ENCODE measurements around the gene TMEM167A. TPM values are rescaled to one million over a fixed set of nuclear protein-coding genes. Genes with fewer than 3 reads are reported as not detected.

TMEM167A gene
- total RNA-seq, 2 experiments from 2014 or later = 70.4 to 78.6 TPM

DNA sequence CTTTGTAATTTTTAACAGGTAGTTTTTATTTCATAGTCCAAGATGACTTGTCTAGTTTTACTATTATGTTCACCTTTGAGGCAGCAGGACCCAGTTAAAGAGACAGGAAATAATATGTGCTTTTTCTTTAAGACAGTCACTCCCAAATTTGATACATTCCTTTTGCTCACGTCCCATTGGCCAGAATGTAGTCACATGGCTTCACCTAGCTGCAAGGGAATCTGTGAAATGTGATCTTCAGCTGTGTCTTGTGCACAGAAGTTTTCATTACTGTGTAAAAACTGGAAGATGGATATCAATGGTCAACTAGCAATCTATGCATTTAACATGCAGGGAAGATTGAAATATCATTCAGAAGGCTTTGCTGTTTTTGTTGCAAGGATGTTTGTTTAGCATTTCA lies 41.3 kb upstream of the TMEM167A start:
- intact Hi-C loops (cut with micrococcal nuclease) = no loop called here
- H3K27ac Mint-ChIP-seq = no peak overlapping the region
- TF ChIP-seq, protein P1, sequence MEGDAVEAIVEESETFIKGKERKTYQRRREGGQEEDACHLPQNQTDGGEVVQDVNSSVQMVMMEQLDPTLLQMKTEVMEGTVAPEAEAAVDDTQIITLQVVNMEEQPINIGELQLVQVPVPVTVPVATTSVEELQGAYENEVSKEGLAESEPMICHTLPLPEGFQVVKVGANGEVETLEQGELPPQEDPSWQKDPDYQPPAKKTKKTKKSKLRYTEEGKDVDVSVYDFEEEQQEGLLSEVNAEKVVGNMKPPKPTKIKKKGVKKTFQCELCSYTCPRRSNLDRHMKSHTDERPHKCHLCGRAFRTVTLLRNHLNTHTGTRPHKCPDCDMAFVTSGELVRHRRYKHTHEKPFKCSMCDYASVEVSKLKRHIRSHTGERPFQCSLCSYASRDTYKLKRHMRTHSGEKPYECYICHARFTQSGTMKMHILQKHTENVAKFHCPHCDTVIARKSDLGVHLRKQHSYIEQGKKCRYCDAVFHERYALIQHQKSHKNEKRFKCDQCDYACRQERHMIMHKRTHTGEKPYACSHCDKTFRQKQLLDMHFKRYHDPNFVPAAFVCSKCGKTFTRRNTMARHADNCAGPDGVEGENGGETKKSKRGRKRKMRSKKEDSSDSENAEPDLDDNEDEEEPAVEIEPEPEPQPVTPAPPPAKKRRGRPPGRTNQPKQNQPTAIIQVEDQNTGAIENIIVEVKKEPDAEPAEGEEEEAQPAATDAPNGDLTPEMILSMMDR (IDR thresholded peaks at IDR 0.05) = no peak
- ATAC-seq (no peak), DNase-seq (no peak)
- H3K9me3 Mint-ChIP-seq = peaks cover 8% of the 10 kb centered on the region
- H3K4me3 Mint-ChIP-seq = no peak overlapping the region
- no peaks in the 10 kb centered on the region for H3K27me3 Mint-ChIP-seq
- CTCF ChIA-PET = no interaction called here
- peaks cover 26% of the 10 kb centered on the region for H3K36me3 Mint-ChIP-seq (ENCODE audit: low read depth)
- POLR2A ChIA-PET = no interaction called here
- no peaks in the 10 kb centered on the region for H3K4me1 Mint-ChIP-seq (ENCODE audit: low read depth)

DNA sequence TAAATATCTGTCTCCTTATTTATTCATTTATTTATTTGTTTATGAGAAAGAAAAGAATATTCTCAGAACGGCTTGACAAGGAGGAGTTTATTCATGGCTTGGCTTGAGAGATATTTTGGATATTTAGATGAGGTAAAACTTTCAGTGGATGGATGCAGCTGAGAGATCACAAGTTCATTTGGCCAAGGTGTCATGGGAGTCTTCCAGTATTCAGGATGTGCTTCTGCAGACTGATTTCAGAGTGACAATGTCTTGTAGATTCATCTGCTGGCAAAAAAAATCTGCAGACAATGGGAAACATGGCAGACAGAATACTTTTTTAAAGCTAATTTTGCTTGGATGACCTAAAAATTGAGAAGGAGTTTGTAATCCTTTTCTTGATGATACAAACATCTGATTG lies 38.6 kb upstream of the TMEM167A start:
- H3K9me3 Mint-ChIP-seq = peaks cover 18% of the 10 kb centered on the region
- intact Hi-C loops (cut with micrococcal nuclease) = no loop called here

DNA sequence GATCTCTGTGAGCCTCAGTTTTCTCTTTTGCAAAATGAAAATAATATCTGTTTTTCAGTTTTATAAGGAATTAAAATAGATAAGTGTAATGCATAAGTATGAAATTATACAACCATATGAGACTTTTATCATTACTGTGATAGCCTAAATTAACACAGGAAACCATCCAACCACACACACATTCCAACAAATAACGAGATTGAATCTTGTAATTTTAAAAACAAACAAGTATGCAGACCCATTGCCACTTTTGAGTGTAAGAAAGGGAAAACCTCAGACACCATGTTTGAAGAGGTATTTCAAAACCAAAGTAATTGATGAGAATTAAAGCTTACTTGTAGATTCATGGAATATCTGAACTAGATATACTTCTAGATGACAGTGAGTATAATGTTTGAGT lies 32.2 kb upstream of the TMEM167A start:
- ATAC-seq (no peak), DNase-seq (no peak)
- Mint-ChIP-seq H3K27ac (no peak overlapping the region), H3K4me3 (no peak overlapping the region), H3K36me3 (ENCODE audit: low read depth) (peaks cover 27% of the 10 kb centered on the region), H3K27me3 (no peaks in the 10 kb centered on the region), H3K4me1 (ENCODE audit: low read depth) (no peaks in the 10 kb centered on the region), H3K9me3 (peaks cover 10% of the 10 kb centered on the region)
- TF ChIP-seq, protein P1 (IDR thresholded peaks at IDR 0.05) = no peak
- ChIA-PET POLR2A (no interaction called here), CTCF (no interaction called here)
- intact Hi-C loops (cut with micrococcal nuclease) = no loop called here

More for the DNA sequence above, 38.6 kb upstream of the TMEM167A start:
- no peaks in the 10 kb centered on the region for H3K27me3 Mint-ChIP-seq
- ATAC-seq (no peak), DNase-seq (no peak)
- H3K27ac Mint-ChIP-seq = no peak overlapping the region
- no peaks in the 10 kb centered on the region for H3K4me1 Mint-ChIP-seq (ENCODE audit: low read depth)
- H3K4me3 Mint-ChIP-seq = no peak overlapping the region
- POLR2A ChIA-PET = no interaction called here
- CTCF ChIA-PET = no interaction called here
- TF ChIP-seq, protein P1 (IDR thresholded peaks at IDR 0.05) = no peak
- peaks cover 41% of the 10 kb centered on the region for H3K36me3 Mint-ChIP-seq (ENCODE audit: low read depth)

DNA sequence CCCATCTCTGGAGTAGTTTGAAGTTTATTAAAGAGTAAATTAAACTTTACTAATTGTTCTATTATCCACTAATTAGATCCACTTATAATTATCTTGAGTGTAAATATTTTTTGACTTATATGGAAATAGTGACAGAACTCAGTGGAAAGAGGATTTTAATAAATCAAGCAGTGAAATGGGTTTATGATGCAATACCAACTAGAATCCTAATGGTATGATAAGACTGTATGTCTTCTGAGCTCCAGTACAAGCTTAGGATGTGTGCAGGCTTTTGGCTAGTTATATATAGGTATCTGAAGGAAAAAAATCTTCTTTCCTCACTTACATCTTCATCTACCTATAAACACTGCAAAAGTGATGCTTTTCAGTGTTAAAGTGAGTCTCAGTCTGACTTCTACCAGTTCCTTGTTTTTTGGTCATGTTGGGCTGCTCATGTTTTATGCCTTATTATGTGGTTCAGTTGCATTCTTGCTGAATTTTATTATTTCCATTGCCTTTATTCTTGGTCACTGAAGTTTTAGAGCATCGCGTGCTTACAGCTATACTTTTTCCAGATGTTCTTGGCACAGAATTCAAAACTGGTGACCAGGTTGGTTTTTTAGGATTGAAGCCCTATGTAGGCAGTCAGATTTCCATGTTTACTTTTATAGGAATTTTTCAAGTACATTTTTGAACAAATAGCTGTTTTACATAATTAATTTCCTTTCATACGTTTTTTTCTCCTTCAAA lies 30.7 kb upstream of the TMEM167A start:
- ChIA-PET CTCF (no interaction called here), POLR2A (no interaction called here)
- intact Hi-C loops (cut with micrococcal nuclease) = no loop called here
- no peak for DNase-seq
- Mint-ChIP-seq H3K27me3 (no peaks in the 10 kb centered on the region), H3K9me3 (peaks cover 6% of the 10 kb centered on the region), H3K36me3 (ENCODE audit: low read depth) (peaks cover 14% of the 10 kb centered on the region), H3K4me1 (ENCODE audit: low read depth) (no peaks in the 10 kb centered on the region), H3K27ac (no peak overlapping the region), H3K4me3 (no peak overlapping the region)
- TF ChIP-seq, protein P1 (IDR thresholded peaks at IDR 0.05) = no peak
- no peak for ATAC-seq

DNA sequence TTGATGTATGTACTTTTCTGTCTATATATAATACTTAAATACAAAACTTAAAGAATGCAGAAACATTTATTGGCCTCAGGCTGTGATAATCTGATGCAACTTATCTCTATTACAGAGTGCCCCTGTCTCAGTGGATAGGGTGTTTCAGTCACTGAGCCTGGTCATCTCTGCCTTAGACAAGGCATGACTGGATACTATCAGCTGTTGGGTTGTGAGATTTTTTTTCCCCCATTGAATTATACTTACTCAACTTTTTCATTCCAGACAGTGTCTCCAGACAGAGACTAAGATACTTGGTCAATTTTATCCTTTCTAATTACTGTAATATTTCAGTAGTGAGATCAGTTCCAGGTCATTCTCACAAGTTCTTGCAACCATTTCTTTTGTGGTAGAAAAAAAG lies 26.8 kb upstream of the TMEM167A start:
- ChIA-PET CTCF (no interaction called here), POLR2A (no interaction called here)
- Mint-ChIP-seq H3K36me3 (ENCODE audit: low read depth) (peaks cover 2% of the 10 kb centered on the region), H3K27ac (no peak overlapping the region), H3K4me1 (ENCODE audit: low read depth) (no peaks in the 10 kb centered on the region), H3K4me3 (no peak overlapping the region), H3K9me3 (no peaks in the 10 kb centered on the region), H3K27me3 (no peaks in the 10 kb centered on the region)
- intact Hi-C loops (cut with micrococcal nuclease) = no loop called here
- TF ChIP-seq, protein P1 (IDR thresholded peaks at IDR 0.05) = no peak
- DNase-seq (no peak), ATAC-seq (no peak)
